Ascending aorta (tissue), 2 donors: ENCODE results near the gene ITIH2. TPM values are rescaled to one million over a fixed set of nuclear protein-coding genes. Genes with fewer than 3 reads are reported as not detected.

ENCODE experiments used
- DNase-seq, 2 donors: peaks; one replicate each; pipeline ENCODE4 v3.0.0-alpha.2; 2019; ENCODE audit warnings: low spot score in 2 of 2
- H3K27ac ChIP-seq, 2 donors: fragments of 200-600 bp; sonication (generic); one replicate each; pipeline ENCODE4 v1.5.1; 2016 to 2017; ENCODE audit warnings: mild to moderate bottlenecking in 1 of 2
- H3K27me3 ChIP-seq: fragments of 200-600 bp; sonication (generic); one replicate; pipeline ENCODE4 v1.5.1; 2017
- H3K36me3 ChIP-seq, 2 donors: fragments of 200-600 bp; sonication (generic); one replicate each; pipeline ENCODE4 v1.5.1; 2016
- H3K4me1 ChIP-seq, 2 donors: fragments of 200-600 bp; sonication (generic); one replicate each; pipeline ENCODE4 v1.5.1; 2016 to 2017; ENCODE audit warnings: mild to moderate bottlenecking in 1 of 2
- H3K4me3 ChIP-seq, 2 donors: fragments of 200-600 bp; sonication (generic); one replicate each; pipeline ENCODE4 v1.5.1; 2016 to 2017; ENCODE audit warnings: mild to moderate bottlenecking in 1 of 2
- H3K9me3 ChIP-seq, 2 donors: fragments of 200-600 bp; sonication (generic); one replicate each; pipeline ENCODE4 v1.5.1; 2016
- CTCF ChIP-seq, 3 experiments: fragments of 200-600 bp in 2 of 3; fragments of 450-650 bp in 1 of 3; sonication (generic) in 2 of 3; IDR thresholded peaks; one replicate each; pipeline ENCODE4 v1.5.1; 2016 to 2019; ENCODE audit warnings: antibody characterized with exemption in 3 of 3, mild to moderate bottlenecking in 1 of 3, moderate library complexity in 1 of 3
- intact Hi-C: fragments of 100-400 bp; cut with DNase I; formaldehyde crosslinking; loops from one replicate; pipeline ENCODE4 v1.15.1; 2023
- total RNA-seq: library from RNA; depleted of rRNA; stranded (reverse); fragments of >200 nt; gene quantifications from one replicate; pipeline ENCODE4 v1.1.0, GENCODE V29; 2016

The ITIH2 gene
- total RNA-seq, 1 donor from 2014 or later: 2.4 TPM

GRCh38 chr10:7696545-7696944 is 6.6 kb upstream of the ITIH2 start:
- no peak overlapping the region for H3K4me3 ChIP-seq
- H3K27me3 ChIP-seq: no peaks in the 10 kb centered on the region
- DNase-seq: peak in 1 of 2 donors; percentile 81
- H3K9me3 ChIP-seq: no peaks in the 10 kb centered on the region
- H3K27ac ChIP-seq: peak overlapping the region; percentile 75
- TF ChIP-seq CTCF (IDR thresholded peaks at IDR 0.05): no peak
- peaks cover 5 to 17% of the 10 kb centered on the region in 2 donors for H3K4me1 ChIP-seq
- no peaks in the 10 kb centered on the region for H3K36me3 ChIP-seq
- intact Hi-C loops: no loop called here

- H3K9me3 ChIP-seq: no peaks in the 10 kb centered on the region
- peak overlapping the region; percentile 75 for H3K27ac ChIP-seq
- intact Hi-C loops: no loop called here
- no peak for DNase-seq
- TF ChIP-seq CTCF (IDR thresholded peaks at IDR 0.05): no peak
- H3K4me1 ChIP-seq: peaks cover 5 to 17% of the 10 kb centered on the region in 2 donors
- H3K4me3 ChIP-seq: no peak overlapping the region
- no peaks in the 10 kb centered on the region for H3K27me3 ChIP-seq
- H3K36me3 ChIP-seq: no peaks in the 10 kb centered on the region
These were observed 5.7 kb upstream of the ITIH2 start for GRCh38 chr10:7697426-7697825.

DNA sequence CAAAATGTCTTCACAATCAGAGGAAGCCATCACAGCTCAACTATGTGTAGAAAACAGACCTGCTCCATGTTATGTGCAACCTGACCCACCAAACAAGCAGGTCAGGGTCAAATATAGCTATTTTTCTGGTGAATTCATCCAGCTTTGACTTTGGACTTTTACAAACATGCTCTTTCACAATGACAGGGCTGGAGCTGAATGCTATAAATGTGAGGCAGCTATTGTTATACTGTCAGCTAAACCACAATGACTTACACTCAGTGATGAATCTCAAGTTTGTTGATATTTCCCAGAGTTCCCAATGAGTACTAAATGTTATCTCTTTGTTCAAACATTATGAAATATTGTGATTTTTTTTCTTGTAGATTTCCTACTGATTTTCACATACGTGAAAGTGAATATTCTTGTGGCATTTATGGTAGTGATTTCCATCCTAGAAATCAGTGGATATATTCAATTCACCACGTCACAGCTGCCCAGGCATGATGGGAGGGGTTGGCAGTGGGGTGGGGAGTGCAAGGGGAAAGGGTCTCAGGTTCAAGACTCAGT is 2.5 kb upstream of the ITIH2 start:
- no peak for TF ChIP-seq CTCF (IDR thresholded peaks at IDR 0.05)
- H3K27me3 ChIP-seq: no peaks in the 10 kb centered on the region
- no peak overlapping the region for H3K4me3 ChIP-seq
- no peak for DNase-seq
- peaks cover 5 to 17% of the 10 kb centered on the region in 2 donors for H3K4me1 ChIP-seq
- H3K36me3 ChIP-seq: no peaks in the 10 kb centered on the region
- no peak overlapping the region for H3K27ac ChIP-seq
- intact Hi-C loops: no loop called here
- no peaks in the 10 kb centered on the region for H3K9me3 ChIP-seq

- no peak overlapping the region for H3K27ac ChIP-seq
- no peak overlapping the region for H3K4me3 ChIP-seq
- DNase-seq: no peak
- no peaks in the 10 kb centered on the region for H3K36me3 ChIP-seq
- no peaks in the 10 kb centered on the region for H3K9me3 ChIP-seq
- intact Hi-C loops: no loop called here
- TF ChIP-seq CTCF (IDR thresholded peaks at IDR 0.05): no peak
- H3K27me3 ChIP-seq: no peaks in the 10 kb centered on the region
- H3K4me1 ChIP-seq: peaks cover 5 to 15% of the 10 kb centered on the region in 2 donors
These were observed 1.9 kb upstream of the ITIH2 start for GRCh38 chr10:7701158-7701742.

DNA sequence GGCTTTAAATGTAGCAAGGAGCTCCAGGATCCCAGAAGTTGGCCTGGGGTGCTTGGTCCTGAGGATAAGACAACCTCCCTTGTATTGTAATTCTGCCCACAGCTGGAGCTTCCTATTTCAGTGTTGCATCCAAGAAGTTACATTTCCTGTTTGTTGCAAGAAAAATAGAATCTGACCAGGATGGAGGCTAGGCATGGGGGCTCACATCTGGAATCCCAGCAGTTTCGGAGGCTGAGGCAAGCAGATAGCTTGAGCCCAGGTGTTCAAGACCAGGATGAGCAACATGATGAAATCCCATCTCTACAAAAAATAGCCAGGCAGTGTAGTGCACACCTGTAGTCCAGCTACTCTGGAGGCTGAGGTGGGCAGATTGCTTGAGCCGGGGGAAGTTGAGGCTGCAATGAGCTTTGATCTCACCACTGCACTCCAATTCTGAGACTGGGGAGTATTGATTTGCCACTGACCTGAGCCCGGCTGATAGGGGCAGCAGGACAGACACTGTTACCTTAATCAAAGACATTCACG is 766 bp upstream of the ITIH2 start:
- no peak for DNase-seq
- TF ChIP-seq CTCF (IDR thresholded peaks at IDR 0.05): no peak
- H3K27ac ChIP-seq: no peak overlapping the region
- no peaks in the 10 kb centered on the region for H3K36me3 ChIP-seq
- H3K9me3 ChIP-seq: no peaks in the 10 kb centered on the region
- H3K4me1 ChIP-seq: peaks cover 0 to 6% of the 10 kb centered on the region in 2 donors
- intact Hi-C loops: no loop called here
- H3K27me3 ChIP-seq: no peaks in the 10 kb centered on the region
- H3K4me3 ChIP-seq: no peak overlapping the region
